GM18511 (cell line): ENCODE data around the gene INTU.
"Not testable (repeated sequence)": the region's sequence is repeated elsewhere in the genome, so short reads cannot be mapped to it uniquely, and the experiment has no call there.

ENCODE experiments used
- ATAC-seq: cut with Tn5 transposase; IDR thresholded peaks from one replicate; pipeline ENCODE4 v1.9.1; 2021; ENCODE audit warnings: mild to moderate bottlenecking, moderate library complexity; ENCODE audit not compliant: unreplicated experiment

Gene INTU

GRCh38 chr4:127632420-127633403 is at the start of gene INTU:
Gene INTU, plus strand, starts transcription at chr4:127632957. Its CDS starts 78 bp downstream, at chr4:127633035.
- peak; percentile 96 for ATAC-seq

DNA sequence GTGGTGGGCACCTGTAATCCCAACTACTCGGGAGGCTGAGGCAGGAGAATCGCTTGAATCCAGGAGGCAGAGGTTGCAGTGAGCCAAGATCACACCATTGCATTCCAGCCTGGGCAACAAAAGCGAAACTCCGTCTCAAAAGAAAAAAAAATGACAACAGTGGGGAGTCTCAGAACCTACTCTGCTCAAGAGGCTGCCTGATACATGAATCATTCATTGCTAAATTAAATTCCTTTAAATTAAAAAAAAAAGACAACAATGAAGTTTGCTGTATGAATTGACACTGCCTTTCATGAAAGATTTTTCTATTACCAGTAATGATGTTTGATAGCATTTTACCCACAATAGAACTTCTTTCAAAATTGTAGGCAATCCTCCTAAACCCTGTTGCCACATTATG is 46.3 kb upstream of the INTU start:
- ATAC-seq: not testable (repeated sequence)

- ATAC-seq: peak; percentile 100
Measured at GRCh38 chr4:127586922-127587571, 45.7 kb upstream of the INTU start.

DNA sequence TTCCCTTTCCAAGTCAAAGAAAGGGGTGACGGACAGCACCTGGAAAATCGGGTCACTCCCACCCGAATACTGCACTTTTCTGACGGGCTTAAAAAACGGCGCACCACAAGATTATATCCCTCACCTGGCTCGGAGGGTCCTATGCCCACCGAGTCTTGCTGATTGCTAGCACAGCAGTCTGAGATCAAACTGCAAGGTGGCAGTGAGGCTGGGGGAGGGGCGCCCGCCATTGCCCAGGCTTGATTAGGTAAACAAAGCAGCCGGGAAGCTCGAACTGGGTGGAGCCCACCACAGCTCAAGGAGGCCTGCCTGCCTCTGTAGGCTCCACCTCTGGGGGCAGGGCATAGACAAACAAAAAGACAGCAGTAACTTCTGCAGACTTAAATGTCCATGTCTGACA is 43.6 kb upstream of the INTU start:
- ATAC-seq: not testable (repeated sequence)

GRCh38 chr4:127598656-127599055 is 34.1 kb upstream of the INTU start:
- ATAC-seq: no peak

- ATAC-seq: no peak
Measured at GRCh38 chr4:127601029-127601428, 31.7 kb upstream of the INTU start.

- no peak for ATAC-seq
Measured at GRCh38 chr4:127604949-127605709, 27.6 kb upstream of the INTU start.

DNA sequence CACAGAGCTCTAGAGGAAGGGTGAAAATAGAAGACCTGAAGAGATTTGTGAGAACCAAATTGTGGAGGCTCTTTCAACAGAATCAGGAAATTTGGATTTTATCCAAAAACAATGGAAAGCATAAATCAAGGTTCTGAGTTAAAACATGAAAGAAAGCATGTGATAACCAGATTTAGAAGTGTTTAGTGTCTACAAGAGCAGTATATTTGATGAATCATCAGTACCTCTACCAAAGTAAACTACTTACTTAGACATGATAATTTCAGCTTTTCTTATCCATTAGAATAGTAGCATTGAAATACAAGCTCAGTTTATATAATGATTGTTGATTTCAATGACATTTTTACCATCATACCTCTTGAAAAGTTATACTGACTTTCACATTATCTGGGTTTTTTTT is 25.9 kb upstream of the INTU start:
- no peak for ATAC-seq

DNA sequence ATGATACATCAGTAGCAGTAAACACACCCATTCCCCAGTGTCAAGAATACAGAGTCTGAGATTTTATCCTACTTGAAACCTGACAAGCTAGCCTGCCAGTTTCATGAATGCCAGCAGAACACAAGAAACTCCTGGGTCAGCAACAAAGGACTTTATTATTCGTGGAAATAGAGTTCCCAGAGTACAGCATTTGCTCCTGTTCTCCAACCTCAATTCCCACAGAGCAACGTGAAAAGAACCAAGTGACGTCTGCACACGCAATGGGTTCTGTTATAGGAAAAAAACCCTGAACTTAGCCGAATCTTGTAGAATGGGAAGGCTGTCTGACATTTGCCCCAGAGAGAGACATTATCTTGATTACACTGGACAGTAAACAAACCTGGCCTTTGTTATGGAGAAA is 23.3 kb upstream of the INTU start:
- ATAC-seq: no peak

- ATAC-seq: no peak
Measured at GRCh38 chr4:127610488-127610887, 22.3 kb upstream of the INTU start.

GRCh38 chr4:127616898-127617297 is 15.9 kb upstream of the INTU start:
- no peak for ATAC-seq

DNA sequence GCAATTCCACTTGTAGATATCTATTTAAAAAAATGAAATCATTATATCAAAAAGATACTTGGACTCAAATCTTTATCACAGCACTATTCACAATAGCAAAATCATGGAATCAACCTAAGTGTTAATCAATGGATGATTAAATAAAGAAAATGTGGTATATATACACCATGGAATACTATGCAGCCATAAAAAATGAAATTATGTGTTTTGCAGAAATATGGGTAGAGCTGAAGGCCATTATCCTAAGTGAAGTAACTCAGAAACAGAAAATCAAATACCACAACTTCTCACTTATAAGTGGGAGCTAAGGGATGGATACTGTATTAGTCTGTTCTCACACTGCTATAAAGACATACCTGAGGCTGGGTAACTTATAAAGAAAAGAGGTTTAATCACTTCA is 14.3 kb upstream of the INTU start:
- no peak for ATAC-seq

DNA sequence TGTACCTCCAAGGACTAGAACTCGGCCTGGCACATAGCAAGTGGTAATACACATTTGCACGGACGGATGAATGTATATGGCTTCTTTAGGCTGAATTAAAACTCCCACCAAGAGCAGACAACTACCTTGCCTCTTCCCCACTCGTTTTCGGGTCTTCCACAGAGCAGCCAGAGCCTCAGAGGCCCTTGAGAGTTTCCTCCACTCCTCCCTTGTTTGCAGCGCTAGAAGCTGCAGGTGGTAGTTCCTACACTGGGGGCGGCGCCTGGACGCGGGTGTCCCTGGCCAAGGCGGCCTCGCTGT is 10.2 kb upstream of the INTU start:
- no peak for ATAC-seq

- no peak for ATAC-seq
Measured at GRCh38 chr4:127622921-127623796, 9.6 kb upstream of the INTU start.

- no peak for ATAC-seq
Measured at GRCh38 chr4:127623797-127624083, 9.0 kb upstream of the INTU start.

GRCh38 chr4:127624173-127624572 is 8.6 kb upstream of the INTU start:
- no peak for ATAC-seq

DNA sequence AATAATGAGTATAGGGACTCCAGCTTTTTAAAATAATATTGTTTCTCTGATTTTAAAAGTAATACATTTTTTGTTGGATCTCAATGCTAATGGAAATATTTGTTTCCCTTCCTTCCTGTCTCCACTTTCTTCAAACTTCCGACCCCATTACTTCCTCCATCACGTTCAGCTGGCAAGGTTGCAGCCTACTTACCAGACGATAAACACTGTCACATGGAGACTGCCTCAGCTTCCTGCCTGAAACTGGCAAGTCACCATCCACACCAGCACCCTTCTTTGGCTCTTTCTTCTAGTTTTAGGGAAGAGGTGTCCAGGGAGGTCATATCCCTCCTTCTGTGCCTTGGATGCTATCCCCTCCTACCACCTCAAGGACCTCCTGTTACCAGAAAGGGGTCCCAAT is 3.4 kb upstream of the INTU start:
- ATAC-seq: no peak

DNA sequence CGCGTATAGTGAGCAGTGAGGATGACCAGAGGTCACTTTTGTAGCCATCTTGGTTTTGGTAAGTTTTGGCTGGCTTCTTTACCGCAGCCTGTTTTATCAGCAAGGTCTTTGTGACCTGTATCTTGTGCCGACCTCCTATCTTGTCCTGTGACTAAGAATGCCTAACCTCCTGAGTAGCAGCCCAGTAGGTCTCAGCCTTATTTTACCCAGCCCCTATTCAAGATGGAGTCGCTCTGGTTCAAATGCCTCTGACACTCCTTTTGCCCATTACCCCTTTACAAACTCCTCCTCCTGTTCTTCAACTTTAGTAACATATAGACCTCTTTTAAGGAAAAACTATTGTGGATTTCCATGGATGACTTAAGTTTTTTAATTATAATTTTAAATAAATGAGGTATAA is 2.6 kb upstream of the INTU start:
- no peak for ATAC-seq

- ATAC-seq: no peak
Measured at GRCh38 chr4:127631420-127631819, 1.3 kb upstream of the INTU start.

DNA sequence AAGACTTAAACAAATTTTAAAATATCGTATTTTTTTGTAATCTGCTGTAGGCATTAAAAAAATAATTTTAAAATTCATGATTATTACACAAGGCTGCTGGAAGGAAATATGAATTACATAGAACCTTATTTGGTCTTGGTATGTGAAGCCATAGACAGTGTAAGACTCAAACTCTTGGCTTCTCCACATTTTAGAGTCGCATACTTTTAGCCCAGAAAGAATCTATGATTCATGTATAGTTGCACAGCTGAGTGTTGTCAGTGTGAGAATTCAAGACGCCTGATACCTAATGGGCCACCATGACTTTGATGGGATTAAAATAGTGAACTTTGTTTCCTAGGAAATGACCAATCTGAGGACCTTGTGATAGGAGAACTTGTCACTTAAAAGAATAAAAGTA is 1.4 kb downstream of the INTU start:
- ATAC-seq: no peak

GRCh38 chr4:127641524-127641923 is 8.8 kb downstream of the INTU start:
- ATAC-seq: no peak
